Neutrophil (primary cell): ENCODE results near the gene SMARCA4.

ENCODE experiments used
- H3K27ac ChIP-seq: fragments of 200-600 bp; sonication (generic); 2 replicates; pipeline ENCODE4 v1.5.1; 2016; ENCODE audit warnings: mild to moderate bottlenecking, moderate library complexity
- H3K27me3 ChIP-seq: fragments of 200-600 bp; sonication (generic); 2 replicates; pipeline ENCODE4 v1.6.0; 2016; ENCODE audit warnings: mild to moderate bottlenecking
- H3K36me3 ChIP-seq: fragments of 200-600 bp; sonication (generic); 2 replicates; pipeline ENCODE4 v1.5.1; 2017
- H3K4me1 ChIP-seq, 2 experiments: fragments of 200-600 bp in 1 of 2; sonication (generic) in 1 of 2; 1 replicate in 1 of 2; 2 replicates in 1 of 2; pipeline versions ENCODE4 v1.5.1 to v1.6.1; 2013 to 2016; ENCODE audit warnings: low read depth in 1 of 2, low read length in 1 of 2, mild to moderate bottlenecking in 1 of 2, moderate library complexity in 1 of 2; ENCODE audit not compliant: control insufficient read depth in 1 of 2, insufficient read depth in 1 of 2
- H3K4me3 ChIP-seq, 2 experiments: fragments of 200-600 bp in 1 of 2; sonication (generic) in 1 of 2; 1 replicate in 1 of 2; 2 replicates in 1 of 2; pipeline ENCODE4 v1.5.1; 2013 to 2016; ENCODE audit warnings: low read depth in 1 of 2, low read length in 1 of 2, mild to moderate bottlenecking in 1 of 2, moderate library complexity in 1 of 2
- H3K9me3 ChIP-seq: fragments of 200-600 bp; sonication (generic); 2 replicates; pipeline ENCODE4 v1.5.1; 2016
- TF ChIP-seq, protein P1 (sequence below): fragments of 200-600 bp; sonication (generic); IDR thresholded peaks from 2 replicates; pipeline ENCODE4 v1.5.1; 2016; ENCODE audit warnings: antibody characterized with exemption

SMARCA4 gene

GRCh38 chr19:10961073-10961860 lies 437 bp downstream of the SMARCA4 start:
- no peaks in the 10 kb centered on the region for H3K27me3 ChIP-seq
- no peaks in the 10 kb centered on the region for H3K36me3 ChIP-seq
- TF ChIP-seq, protein P1, sequence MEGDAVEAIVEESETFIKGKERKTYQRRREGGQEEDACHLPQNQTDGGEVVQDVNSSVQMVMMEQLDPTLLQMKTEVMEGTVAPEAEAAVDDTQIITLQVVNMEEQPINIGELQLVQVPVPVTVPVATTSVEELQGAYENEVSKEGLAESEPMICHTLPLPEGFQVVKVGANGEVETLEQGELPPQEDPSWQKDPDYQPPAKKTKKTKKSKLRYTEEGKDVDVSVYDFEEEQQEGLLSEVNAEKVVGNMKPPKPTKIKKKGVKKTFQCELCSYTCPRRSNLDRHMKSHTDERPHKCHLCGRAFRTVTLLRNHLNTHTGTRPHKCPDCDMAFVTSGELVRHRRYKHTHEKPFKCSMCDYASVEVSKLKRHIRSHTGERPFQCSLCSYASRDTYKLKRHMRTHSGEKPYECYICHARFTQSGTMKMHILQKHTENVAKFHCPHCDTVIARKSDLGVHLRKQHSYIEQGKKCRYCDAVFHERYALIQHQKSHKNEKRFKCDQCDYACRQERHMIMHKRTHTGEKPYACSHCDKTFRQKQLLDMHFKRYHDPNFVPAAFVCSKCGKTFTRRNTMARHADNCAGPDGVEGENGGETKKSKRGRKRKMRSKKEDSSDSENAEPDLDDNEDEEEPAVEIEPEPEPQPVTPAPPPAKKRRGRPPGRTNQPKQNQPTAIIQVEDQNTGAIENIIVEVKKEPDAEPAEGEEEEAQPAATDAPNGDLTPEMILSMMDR = no peak
- H3K9me3 ChIP-seq = no peaks in the 10 kb centered on the region
- peak overlapping the region; percentile 92 for H3K27ac ChIP-seq
- H3K4me3 ChIP-seq = peak overlapping the region; percentile 72 to 88
- peaks cover 16 to 19% of the 10 kb centered on the region in 2 experiments for H3K4me1 ChIP-seq

- Histone ChIP-seq H3K4me3 (no peak overlapping the region), H3K9me3 (no peaks in the 10 kb centered on the region), H3K27ac (no peak overlapping the region), H3K36me3 (no peaks in the 10 kb centered on the region), H3K4me1 (peaks cover 16 to 19% of the 10 kb centered on the region in 2 experiments), H3K27me3 (no peaks in the 10 kb centered on the region)
- TF ChIP-seq, protein P1 = no peak
Measured at GRCh38 chr19:10962863-10963262, 2.0 kb downstream of the SMARCA4 start.

- no peaks in the 10 kb centered on the region for H3K36me3 ChIP-seq
- H3K27me3 ChIP-seq = no peaks in the 10 kb centered on the region
- TF ChIP-seq, protein P1 = no peak
- H3K4me3 ChIP-seq = no peak overlapping the region
- no peaks in the 10 kb centered on the region for H3K9me3 ChIP-seq
- no peak overlapping the region for H3K27ac ChIP-seq
- peaks cover 16 to 19% of the 10 kb centered on the region in 2 experiments for H3K4me1 ChIP-seq
Measured at GRCh38 chr19:10963865-10964264, 3.0 kb downstream of the SMARCA4 start.

- TF ChIP-seq, protein P1 = no peak
- peaks cover 13 to 15% of the 10 kb centered on the region in 2 experiments for H3K4me1 ChIP-seq
- no peaks in the 10 kb centered on the region for H3K36me3 ChIP-seq
- no peaks in the 10 kb centered on the region for H3K27me3 ChIP-seq
- no peak overlapping the region for H3K27ac ChIP-seq
- H3K4me3 ChIP-seq = no peak overlapping the region
- H3K9me3 ChIP-seq = no peaks in the 10 kb centered on the region
Measured at GRCh38 chr19:10964903-10965302, 4.1 kb downstream of the SMARCA4 start.

- Histone ChIP-seq H3K36me3 (no peaks in the 10 kb centered on the region), H3K4me1 (peaks cover 9 to 10% of the 10 kb centered on the region in 2 experiments), H3K27me3 (no peaks in the 10 kb centered on the region), H3K9me3 (no peaks in the 10 kb centered on the region), H3K4me3 (no peak overlapping the region), H3K27ac (no peak overlapping the region)
- TF ChIP-seq, protein P1 = no peak
Measured at GRCh38 chr19:10965398-10965797, 4.6 kb downstream of the SMARCA4 start.
